ENCODE measurements around the gene CCRL2. TPM values are rescaled to one million over a fixed set of nuclear protein-coding genes. Genes with fewer than 3 reads are reported as not detected.
A peak's percentile ranks its signal among the peaks of the same experiment; 100 is the strongest.

CCRL2 gene
- total and polyA plus RNA-seq, 9 of the 15 experiments (the other 6 are each of a cell fraction or from before 2014, with no cell fraction given): 3.4 to 5.7 (median 4.0) TPM

DNA sequence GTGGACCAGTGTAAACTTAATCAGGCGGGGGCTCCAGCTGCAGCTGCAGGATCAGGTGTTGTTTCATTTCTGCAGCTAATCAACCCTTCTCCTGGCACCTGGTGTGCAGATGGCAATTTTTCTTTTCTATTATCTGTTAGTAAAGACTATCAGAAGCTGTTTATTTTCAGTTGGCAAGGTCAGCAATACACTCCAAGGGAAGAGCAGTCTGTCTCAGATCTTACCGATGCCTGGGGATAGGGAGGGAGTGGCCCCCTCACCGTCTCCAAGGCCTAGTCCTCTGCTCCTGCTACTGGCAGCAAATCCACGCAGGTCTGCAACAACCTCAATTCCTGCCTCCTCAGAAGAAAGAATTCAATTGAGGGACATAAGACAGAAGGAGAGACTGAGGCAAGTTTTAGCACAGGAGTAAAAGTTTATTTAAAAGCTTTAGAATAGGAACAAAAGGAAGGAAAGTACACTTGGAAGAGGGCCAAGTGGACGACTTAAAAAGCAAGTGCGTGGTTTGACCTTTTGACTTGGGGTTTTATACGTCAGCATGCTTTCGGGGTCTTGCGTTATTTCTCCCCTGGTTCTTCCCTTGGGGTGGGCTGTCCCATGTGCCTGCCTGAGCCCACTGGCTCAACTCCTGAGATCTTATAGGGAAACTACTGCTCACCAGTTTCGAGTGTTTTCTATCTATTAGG, 9.2 kb downstream of the CCRL2 start (continued):
- TF ChIP-seq, protein P1, sequence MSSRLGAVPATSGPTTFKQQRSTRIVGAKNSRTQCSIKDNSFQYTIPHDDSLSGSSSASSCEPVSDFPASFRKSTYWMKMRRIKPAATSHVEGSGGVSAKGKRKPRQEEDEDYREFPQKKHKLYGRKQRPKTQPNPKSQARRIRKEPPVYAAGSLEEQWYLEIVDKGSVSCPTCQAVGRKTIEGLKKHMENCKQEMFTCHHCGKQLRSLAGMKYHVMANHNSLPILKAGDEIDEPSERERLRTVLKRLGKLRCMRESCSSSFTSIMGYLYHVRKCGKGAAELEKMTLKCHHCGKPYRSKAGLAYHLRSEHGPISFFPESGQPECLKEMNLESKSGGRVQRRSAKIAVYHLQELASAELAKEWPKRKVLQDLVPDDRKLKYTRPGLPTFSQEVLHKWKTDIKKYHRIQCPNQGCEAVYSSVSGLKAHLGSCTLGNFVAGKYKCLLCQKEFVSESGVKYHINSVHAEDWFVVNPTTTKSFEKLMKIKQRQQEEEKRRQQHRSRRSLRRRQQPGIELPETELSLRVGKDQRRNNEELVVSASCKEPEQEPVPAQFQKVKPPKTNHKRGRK (tag; IDR thresholded peaks at IDR 0.05): no peak
- TF ChIP-seq NR1H2 (CRISPR knock-in tag; IDR thresholded peaks at IDR 0.05): no peak
- TF ChIP-seq BCL6 (CRISPR knock-in tag; IDR thresholded peaks at IDR 0.05): 0 out of 2 replicates have a peak, but pooled peaks have one; percentile 2
- TF ChIP-seq ZFP1 (CRISPR knock-in tag; IDR thresholded peaks at IDR 0.05): no peak
- peak; percentile 81 for TF ChIP-seq ZFX (CRISPR knock-in tag; IDR thresholded peaks at IDR 0.05)
- TF ChIP-seq, protein P2, sequence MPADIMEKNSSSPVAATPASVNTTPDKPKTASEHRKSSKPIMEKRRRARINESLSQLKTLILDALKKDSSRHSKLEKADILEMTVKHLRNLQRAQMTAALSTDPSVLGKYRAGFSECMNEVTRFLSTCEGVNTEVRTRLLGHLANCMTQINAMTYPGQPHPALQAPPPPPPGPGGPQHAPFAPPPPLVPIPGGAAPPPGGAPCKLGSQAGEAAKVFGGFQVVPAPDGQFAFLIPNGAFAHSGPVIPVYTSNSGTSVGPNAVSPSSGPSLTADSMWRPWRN (IDR thresholded peaks at IDR 0.05; ENCODE audit: low read depth): no peak
- TF ChIP-seq, protein P3, sequence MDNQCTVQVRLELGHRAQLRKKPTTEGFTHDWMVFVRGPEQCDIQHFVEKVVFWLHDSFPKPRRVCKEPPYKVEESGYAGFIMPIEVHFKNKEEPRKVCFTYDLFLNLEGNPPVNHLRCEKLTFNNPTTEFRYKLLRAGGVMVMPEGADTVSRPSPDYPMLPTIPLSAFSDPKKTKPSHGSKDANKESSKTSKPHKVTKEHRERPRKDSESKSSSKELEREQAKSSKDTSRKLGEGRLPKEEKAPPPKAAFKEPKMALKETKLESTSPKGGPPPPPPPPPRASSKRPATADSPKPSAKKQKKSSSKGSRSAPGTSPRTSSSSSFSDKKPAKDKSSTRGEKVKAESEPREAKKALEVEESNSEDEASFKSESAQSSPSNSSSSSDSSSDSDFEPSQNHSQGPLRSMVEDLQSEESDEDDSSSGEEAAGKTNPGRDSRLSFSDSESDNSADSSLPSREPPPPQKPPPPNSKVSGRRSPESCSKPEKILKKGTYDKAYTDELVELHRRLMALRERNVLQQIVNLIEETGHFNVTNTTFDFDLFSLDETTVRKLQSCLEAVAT (IDR thresholded peaks at IDR 0.05): peak in 1 of 2 experiments; percentile 99; a peak in 2 of 4 replicates
- TF ChIP-seq NCOA2 (IDR thresholded peaks at IDR 0.05; ENCODE audit: partially characterized antibody in 2 of 2): no peak
- 0 out of 2 replicates have a peak, but pooled peaks have one; percentile 34 for TF ChIP-seq SMARCE1 (IDR thresholded peaks at IDR 0.05)
- TF ChIP-seq NFXL1 (CRISPR knock-in tag; IDR thresholded peaks at IDR 0.05): no peak
- no peak for TF ChIP-seq RFX5 (IDR thresholded peaks at IDR 0.05; ENCODE audit: low read depth, low read length)
- no peak for TF ChIP-seq JUN (IDR thresholded peaks at IDR 0.05; ENCODE audit: borderline replicate concordance, low read depth, low read length)
- TF ChIP-seq JUN (CRISPR knock-in tag; IDR thresholded peaks at IDR 0.05; ENCODE audit: borderline replicate concordance): no peak
- TF ChIP-seq TAF1 (IDR thresholded peaks at IDR 0.05; ENCODE audit: control insufficient read depth, extremely low read depth, insufficient read depth, low read length, severe bottlenecking): no peak
- TF ChIP-seq SIRT6 (IDR thresholded peaks at IDR 0.05; ENCODE audit: low read depth, low read length): no peak
- TF ChIP-seq TARDBP (IDR thresholded peaks at IDR 0.05): no peak
- TF ChIP-seq, protein P4, sequence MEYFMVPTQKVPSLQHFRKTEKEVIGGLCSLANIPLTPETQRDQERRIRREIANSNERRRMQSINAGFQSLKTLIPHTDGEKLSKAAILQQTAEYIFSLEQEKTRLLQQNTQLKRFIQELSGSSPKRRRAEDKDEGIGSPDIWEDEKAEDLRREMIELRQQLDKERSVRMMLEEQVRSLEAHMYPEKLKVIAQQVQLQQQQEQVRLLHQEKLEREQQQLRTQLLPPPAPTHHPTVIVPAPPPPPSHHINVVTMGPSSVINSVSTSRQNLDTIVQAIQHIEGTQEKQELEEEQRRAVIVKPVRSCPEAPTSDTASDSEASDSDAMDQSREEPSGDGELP (CRISPR knock-in tag; IDR thresholded peaks at IDR 0.05; ENCODE audit: borderline replicate concordance): no peak
- TF ChIP-seq ZNF175 (CRISPR knock-in tag; IDR thresholded peaks at IDR 0.05; ENCODE audit: low read depth): no peak
- TF ChIP-seq TSC22D4 (tag; IDR thresholded peaks at IDR 0.05): no peak
- TF ChIP-seq, protein P5, sequence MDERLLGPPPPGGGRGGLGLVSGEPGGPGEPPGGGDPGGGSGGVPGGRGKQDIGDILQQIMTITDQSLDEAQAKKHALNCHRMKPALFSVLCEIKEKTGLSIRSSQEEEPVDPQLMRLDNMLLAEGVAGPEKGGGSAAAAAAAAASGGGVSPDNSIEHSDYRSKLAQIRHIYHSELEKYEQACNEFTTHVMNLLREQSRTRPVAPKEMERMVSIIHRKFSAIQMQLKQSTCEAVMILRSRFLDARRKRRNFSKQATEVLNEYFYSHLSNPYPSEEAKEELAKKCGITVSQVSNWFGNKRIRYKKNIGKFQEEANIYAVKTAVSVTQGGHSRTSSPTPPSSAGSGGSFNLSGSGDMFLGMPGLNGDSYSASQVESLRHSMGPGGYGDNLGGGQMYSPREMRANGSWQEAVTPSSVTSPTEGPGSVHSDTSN (CRISPR knock-in tag; IDR thresholded peaks at IDR 0.05; ENCODE audit: low read depth): no peak
- TF ChIP-seq, protein P5 (tag; conservative IDR thresholded peaks at IDR 0.05; ENCODE audit: low read depth): no peak
